A549 treated with DMSO at 1 μM for 4 hours (cell line): ENCODE measurements around the gene POMC. TPM values are rescaled to one million over a fixed set of nuclear protein-coding genes. Genes with fewer than 3 reads are reported as not detected.

ENCODE experiments used
- total RNA-seq: library from RNA; stranded (reverse); fragments of 200-300 nt; extraction: Qiagen RNA extraction; gene quantifications from 5 replicates; pipeline ENCODE4 v1.2.3, GENCODE V29; 2022; ENCODE audit warnings: low read depth

Gene POMC
- not detected in 5 replicates for total RNA-seq

DNA sequence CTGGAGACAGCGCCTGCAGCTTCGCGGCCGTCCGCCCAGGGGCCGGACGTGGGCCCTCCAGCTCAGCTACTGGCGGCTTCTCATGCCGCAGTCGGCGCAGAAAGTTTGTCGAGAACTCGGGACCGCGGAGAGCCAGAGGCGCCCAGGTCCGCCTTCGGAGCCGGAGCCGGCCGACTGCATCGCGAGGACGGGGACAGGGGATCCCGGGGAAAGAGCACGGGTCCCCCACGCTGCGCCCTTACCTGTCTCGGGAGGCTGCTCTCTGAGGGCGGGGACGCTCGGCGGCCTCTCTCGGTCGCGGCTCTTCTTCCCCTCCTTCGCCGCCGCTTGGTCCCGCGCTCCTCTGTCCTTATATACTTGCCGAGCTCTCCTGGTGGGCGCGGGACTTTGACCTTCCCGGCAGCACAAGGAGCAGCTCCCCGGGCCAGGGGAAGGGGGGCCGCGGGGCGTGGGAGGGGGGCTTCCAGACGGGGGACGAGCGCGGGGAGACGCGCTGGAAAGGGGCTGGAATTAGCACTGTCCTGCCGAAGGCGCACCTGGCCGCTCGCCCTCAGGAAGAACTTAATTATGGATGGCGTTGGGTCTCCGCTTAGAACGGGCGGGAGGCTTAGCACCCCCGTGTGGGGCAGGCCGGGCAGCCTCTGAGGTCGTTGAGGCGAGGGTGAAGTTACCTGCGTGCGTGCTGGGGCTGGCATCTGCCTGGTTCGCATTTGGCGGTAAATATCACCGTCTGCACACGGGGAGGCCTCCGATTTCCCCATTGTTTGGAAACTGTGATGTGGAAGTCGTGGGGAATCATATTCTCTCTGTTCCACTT is at the start of gene POMC:
TSS of gene POMC (minus strand) at position 325 of the 817 bp plus-strand sequence. CDS start 3,808 bp downstream, outside the sequence.

Other genes starting within 250 kb of the POMC start
- 73.0 to 86.5 TPM (median 79.7 TPM) in 5 replicates for gene ADCY3, start 248.3 kb downstream of the POMC start, total RNA-seq
- gene DNAJC27, start 196.6 kb downstream of the POMC start, total RNA-seq = 1.8 to 2.8 TPM (median 2.4 TPM) in 5 replicates
- gene EFR3B, start 126.5 kb downstream of the POMC start, total RNA-seq = 15.9 to 17.9 TPM (median 16.8 TPM) in 5 replicates
- 7.0 to 10.7 TPM (median 9.7 TPM) in 5 replicates for gene DNMT3A, start 173.3 kb upstream of the POMC start, total RNA-seq